HG03521 (cell line): ENCODE data around the gene HSPBP1.

Experiments used
- ATAC-seq: cut with Tn5 transposase; IDR thresholded peaks from one replicate; pipeline ENCODE4 v1.9.1; 2021; ENCODE audit warnings: mild to moderate bottlenecking, moderate library complexity; ENCODE audit not compliant: unreplicated experiment

Gene HSPBP1

DNA sequence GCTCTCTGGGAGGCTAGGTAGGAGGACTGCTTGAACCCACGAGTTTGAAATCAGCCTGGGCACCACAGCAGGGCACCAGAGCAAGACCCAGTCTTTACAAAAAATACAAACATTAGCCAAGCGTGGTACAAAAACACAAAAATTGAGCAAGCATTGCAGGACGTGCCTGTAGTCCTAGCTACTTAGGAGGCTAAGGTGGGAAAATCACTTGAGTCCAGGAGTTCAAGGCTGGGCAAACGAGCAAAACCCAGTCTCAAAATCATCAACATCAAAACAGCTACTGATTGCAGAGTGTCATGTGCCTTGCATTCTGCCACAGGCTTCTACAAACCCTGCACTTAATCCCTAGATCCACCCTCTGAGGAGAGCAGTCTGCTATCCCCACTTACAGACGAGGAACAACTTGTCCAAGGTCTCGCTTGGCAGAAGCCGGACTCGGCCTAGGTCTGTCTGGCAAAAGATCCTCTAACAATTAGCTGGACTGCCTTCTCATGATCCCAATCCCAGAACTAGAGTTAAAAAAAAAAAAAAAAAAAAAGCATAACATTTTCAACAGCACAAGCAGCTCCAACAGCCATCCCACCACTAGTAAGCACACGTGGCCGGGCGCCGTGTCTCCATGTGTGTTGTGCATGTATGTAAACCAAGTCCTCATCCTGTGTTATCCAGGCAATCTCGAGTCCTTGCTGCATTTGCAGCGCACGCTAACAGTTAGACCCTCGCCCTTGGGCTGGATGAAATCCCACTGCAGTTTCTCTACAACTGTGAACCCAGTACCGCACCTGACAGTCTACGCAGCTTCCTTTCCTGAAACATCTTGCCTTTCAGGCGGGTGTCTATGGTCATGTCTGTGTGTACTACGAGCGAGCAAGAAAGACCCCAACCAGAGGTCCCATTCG, 23.1 kb downstream of the HSPBP1 start:
- no peak for ATAC-seq

DNA sequence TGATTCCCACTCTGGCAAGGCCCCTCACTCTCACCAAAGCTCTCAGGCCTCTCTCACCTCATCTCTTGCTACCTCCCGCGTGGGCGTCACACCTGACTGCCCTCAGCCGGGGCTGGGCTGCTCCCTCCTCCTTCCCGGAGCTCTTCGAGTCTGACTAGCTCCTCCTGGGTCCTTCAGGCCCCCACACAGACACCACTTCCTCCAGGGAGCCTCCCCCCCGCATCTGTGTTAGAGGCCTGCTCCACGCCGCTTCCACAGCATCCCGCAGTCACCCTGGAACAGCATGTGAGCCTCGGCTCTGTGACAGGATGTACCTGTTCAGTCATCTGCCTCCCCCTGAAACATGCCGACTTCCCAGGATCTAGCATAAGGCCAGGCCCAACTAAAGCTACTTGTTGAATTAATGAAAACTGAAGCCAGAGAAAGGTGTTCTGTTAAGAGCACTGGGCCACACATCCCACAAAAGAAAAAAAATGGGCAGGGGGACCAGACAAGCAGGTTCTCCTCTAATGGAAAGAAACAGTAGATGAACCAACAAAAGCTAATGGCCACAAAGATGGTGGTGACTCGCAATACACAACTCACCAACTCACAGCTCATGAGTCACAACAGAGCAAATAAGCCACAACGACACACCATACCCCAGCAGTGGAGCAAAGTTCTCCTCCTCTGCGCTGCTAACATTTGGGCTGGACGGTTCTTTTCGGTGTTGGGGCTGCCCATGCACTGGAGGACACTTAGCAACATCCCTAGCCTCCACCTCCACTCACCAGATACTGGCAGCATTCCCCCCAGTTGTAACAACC, 24.1 kb downstream of the HSPBP1 start:
- no peak for ATAC-seq

DNA sequence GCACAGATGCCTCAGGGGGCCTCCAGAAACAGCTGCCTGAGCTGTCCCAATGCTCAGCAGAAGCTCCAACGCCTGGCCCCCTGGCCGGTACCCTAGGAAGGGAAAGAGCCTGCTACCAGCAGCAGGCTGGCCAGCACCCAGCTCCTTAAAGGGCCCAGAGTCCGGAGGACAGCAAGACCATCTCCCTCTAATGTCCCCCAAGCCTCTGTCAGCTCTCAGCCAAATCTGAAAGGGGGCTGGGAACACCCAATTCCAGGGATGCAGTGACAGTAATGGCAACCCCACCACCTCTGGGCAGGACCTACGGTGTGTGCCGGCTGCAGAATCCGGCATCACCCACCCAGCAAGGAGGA, 25.3 kb downstream of the HSPBP1 start:
- ATAC-seq: no peak

- no peak for ATAC-seq
These were observed 25.9 kb downstream of the HSPBP1 start for GRCh38 chr19:55253842-55254624.

GRCh38 chr19:55252760-55253663, 26.9 kb downstream of the HSPBP1 start:
- no peak for ATAC-seq

- ATAC-seq: no peak
These were observed 28.4 kb downstream of the HSPBP1 start for GRCh38 chr19:55251341-55252081.

- ATAC-seq: no peak
These were observed 29.5 kb downstream of the HSPBP1 start for GRCh38 chr19:55250262-55251036.

DNA sequence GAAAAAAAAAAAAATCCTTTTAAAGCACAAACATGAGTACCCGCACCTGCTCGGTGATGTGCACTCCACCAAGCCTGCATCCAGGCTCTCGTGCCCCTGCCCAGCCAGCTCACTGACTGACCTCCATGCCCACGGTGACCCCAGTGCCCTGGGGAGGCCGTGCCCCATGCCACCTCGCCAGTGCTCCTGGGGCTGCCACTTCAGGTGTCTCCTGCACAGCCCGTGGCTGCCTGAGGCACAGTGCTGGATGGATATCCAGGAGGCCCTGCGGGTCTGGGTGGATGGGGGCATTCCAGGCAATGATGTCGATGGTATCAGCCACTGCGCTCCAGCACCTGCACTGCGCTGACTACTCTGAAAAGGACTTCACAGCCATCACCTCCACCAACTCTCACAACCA, 30.1 kb downstream of the HSPBP1 start:
- no peak for ATAC-seq

DNA sequence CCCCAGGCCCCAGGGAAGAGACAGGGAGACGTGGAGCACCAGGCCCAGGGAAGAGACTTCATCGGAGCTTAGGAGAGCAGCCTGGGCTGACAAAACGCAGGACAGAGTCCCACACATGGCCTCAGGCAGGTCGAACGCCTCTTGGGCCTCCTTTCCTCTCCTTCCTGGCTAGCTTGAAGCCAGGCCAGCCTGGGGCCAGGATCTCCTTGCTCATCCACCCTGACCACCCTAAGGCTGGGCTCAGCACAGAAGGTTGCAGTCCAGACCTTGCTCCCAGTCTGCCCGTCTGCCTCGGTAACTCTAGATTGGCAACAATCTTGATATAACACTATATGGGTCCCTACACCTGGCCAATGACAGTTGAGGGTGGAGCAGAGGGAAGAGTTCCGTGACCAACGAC, 31.2 kb downstream of the HSPBP1 start:
- no peak for ATAC-seq

- no peak for ATAC-seq
These were observed 31.7 kb downstream of the HSPBP1 start for GRCh38 chr19:55248166-55248675.

GRCh38 chr19:55247621-55248099, 32.2 kb downstream of the HSPBP1 start:
- ATAC-seq: no peak

DNA sequence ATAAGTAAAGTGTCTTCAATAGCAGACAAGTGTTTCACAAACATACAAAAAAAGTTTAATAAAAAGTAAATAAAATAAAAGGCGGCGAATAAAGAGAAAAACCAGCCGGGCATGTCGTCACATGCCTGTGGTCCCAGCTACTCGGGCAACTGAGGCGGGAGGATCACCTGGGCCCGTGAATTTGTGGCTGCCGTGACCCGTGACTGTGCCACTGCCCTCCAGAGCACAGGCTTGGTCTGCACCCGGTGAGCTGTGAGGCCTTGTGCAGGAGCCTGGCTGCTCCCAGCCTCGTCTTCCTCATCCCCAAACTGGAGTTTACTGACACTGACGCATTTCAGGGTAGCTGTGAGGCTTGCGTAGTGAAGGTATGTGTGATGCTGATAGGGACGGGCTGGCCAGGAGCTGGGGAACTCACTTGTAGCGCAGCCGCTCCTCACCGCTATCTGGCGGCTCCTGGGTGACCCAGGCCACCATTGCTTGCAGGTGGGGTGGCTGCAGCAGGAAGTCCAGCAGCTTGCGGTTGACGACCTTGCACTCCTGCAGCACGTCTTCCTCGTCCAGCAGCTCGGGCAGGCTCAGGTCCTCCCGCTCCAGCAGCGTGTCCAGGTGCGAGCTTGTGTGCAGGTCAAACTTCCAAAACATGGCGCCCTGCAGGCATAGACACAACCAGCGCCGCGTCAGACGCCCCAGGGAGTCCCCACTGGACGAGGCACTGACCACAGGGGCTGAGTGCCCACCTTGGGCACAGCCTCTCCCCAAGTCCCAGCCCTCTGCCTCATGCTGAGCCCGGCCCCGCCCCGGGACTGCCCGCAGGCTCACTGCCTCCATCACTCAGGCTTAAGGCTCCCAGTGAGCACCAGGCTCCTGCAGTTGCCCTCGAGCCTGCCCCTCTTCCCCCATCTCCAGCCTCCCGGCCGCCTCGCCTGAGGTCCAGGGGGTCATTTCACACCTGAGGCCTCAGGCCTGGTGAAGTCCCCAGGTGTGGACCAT, 33.2 kb downstream of the HSPBP1 start:
- no peak for ATAC-seq

DNA sequence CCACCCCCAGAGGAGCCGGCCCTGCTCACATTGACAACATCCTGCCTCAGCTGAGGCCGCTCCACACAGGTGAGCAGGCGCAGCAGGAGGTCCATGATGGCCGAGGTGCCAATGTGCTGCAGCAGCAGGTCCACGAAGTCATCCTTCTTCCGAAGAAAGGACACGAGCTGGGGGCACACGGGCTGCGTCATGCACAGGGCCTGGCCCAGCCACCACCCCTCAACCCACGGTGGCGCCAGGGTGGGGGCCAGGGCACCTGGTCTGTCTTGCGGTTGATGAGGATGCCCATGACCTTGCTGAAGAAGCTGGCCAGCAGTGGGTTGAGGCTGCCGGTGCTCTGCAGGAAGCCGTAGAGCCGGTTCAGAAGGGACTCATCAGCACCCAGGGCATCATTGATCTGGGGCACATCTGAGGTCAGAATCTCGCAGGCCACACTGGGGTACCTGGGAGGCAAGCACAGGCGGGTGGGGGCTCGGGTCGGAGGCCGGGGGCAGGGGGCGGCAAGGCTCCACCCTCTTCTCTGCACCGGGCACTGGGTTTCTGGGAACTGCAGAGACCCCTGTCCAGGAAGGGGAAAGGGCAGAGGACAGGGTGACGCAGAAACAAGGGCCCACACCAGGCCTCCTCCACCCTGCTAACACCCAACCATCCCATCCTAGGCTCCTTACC, 34.5 kb downstream of the HSPBP1 start:
- no peak for ATAC-seq

DNA sequence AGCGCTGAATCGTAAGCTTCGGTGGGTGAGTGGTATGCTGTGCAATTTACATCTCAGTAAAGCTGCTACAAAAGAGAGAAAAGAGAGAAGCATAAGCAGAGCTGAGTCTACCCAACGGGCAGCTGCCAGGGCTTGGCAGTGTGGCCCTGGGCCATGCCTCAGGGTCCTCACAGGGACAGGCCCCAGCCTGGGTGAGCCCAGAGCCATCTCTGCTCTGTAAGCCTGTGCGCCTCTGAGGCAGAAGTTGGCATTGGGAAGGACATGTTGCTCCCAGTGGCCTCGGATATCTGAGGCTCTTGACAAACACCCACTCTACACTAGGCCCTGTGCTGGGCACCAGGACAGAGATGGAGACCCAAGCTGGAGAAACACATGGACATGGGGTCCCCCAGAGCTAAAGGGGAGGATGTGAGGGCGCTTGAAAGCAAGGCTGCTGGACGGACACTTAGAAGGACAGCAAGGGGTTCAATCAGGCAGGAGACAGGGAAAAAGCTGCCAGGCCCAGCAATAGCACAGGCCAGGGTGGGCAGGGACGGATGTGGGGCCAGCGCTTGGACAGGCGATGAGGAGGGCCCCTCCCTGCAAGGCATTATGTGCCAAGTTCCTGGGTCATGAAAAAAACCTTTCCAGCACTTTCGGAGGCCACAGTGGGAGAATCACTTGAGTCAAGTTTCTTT, 35.8 kb downstream of the HSPBP1 start:
- ATAC-seq: no peak

- ATAC-seq: no peak
These were observed 37.4 kb downstream of the HSPBP1 start for GRCh38 chr19:55242517-55242916.

DNA sequence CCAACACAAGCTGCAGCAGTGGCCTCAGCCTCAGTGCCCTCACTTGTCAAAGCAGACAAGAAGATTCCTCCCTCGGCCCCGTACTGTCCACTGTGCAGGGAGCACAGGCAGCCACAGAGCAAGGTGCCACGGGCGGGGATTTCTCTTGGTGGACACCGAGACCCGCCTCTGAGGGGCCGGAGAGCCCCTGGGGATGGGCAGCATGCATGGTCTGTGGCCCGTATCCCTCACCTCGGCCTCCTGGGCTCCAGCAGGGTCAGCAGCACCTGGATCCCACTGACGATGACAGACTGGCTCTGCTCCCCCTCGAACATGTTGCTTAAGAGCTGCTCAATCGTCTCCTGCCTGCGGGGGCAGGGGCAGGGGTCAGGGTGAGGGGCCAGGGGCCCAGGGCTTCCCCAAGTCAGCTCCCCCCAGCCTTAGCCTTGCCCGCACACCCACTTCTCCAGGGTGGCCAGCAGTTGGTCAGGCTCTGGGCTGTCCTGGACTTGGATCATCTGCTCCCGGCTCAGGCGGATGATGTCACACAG, 37.9 kb downstream of the HSPBP1 start:
- ATAC-seq: no peak
